HepG2 (cell line): ENCODE measurements around the gene CHST12. TPM values are rescaled to one million over a fixed set of nuclear protein-coding genes. Genes with fewer than 3 reads are reported as not detected.
A peak's percentile ranks its signal among the peaks of the same experiment; 100 is the strongest.

Experiments used
- BCL6 ChIP-seq: IDR thresholded peaks from 2 replicates; pipeline ENCODE4 v1.6.1; 2016; ENCODE audit warnings: missing genetic modification reagents, missing compliant biosample characterization
- ELF3 ChIP-seq: IDR thresholded peaks from 2 replicates; pipeline ENCODE4 v1.6.1; 2016; ENCODE audit warnings: missing genetic modification reagents, missing compliant biosample characterization
- ETV6 ChIP-seq: sonication (generic); formaldehyde crosslinking; conservative IDR thresholded peaks from 2 replicates; pipeline ENCODE4 v1.4.0; 2020; ENCODE audit warnings: missing genetic modification reagents
- HOXA3 ChIP-seq: sonication (generic); formaldehyde crosslinking; IDR thresholded peaks from 2 replicates; pipeline ENCODE4 v1.5.0; 2020; ENCODE audit warnings: missing genetic modification reagents
- JUN ChIP-seq: sonication (generic); formaldehyde crosslinking; IDR thresholded peaks from 2 replicates; pipeline ENCODE4 v1.4.0; 2020; ENCODE audit warnings: mild to moderate bottlenecking, missing genetic modification reagents
- MIER2 ChIP-seq: IDR thresholded peaks from 2 replicates; pipeline ENCODE4 v1.6.1; 2016; ENCODE audit warnings: missing biosample characterization, missing genetic modification reagents
- MIXL1 ChIP-seq: IDR thresholded peaks from 2 replicates; pipeline ENCODE4 v1.6.1; 2016
- MXD1 ChIP-seq: sonication (generic); formaldehyde crosslinking; IDR thresholded peaks from 2 replicates; pipeline ENCODE4 v1.4.0; 2020; ENCODE audit warnings: mild to moderate bottlenecking, missing genetic modification reagents
- NCOA2 ChIP-seq: sonication (generic); formaldehyde crosslinking; IDR thresholded peaks from 2 replicates; pipeline ENCODE4 v1.8.0; 2022; ENCODE audit warnings: inconsistent platforms
- SAP130 ChIP-seq: IDR thresholded peaks from 2 replicates; pipeline ENCODE4 v1.6.1; 2016; ENCODE audit warnings: low read depth
- SMARCE1 ChIP-seq: fragments of 450-650 bp; IDR thresholded peaks from 2 replicates; pipeline ENCODE4 v1.6.1; 2017; ENCODE audit warnings: borderline replicate concordance
- THAP8 ChIP-seq: sonication (generic); formaldehyde crosslinking; IDR thresholded peaks from 2 replicates; pipeline ENCODE4 v1.5.1; 2020; ENCODE audit warnings: missing genetic modification reagents, mild to moderate bottlenecking, borderline replicate concordance
- THYN1 ChIP-seq: sonication (generic); formaldehyde crosslinking; IDR thresholded peaks from 2 replicates; pipeline ENCODE4 v1.8.1; 2023; ENCODE audit warnings: low read depth, mild to moderate bottlenecking, moderate library complexity, missing genetic modification reagents, borderline replicate concordance
- ZKSCAN1 ChIP-seq: fragments of 150-350 bp; IDR thresholded peaks from 2 replicates; pipeline ENCODE4 v1.6.1; 2014; ENCODE audit warnings: low read length
- ZNF331 ChIP-seq: sonication (generic); formaldehyde crosslinking; IDR thresholded peaks from 2 replicates; pipeline ENCODE4 v1.4.0; 2020; ENCODE audit warnings: missing genetic modification reagents
- ZNF350 ChIP-seq: sonication (generic); formaldehyde crosslinking; IDR thresholded peaks from 2 replicates; pipeline ENCODE4 v1.4.0; 2020; ENCODE audit warnings: mild to moderate bottlenecking, low read depth, missing genetic modification reagents, borderline replicate concordance
- ZNF547 ChIP-seq: sonication (generic); formaldehyde crosslinking; IDR thresholded peaks from 2 replicates; pipeline ENCODE4 v1.5.1; 2020; ENCODE audit warnings: mild to moderate bottlenecking, missing genetic modification reagents
- ZNF674 ChIP-seq: sonication (generic); formaldehyde crosslinking; IDR thresholded peaks from 2 replicates; pipeline ENCODE4 v1.5.0; 2020; ENCODE audit warnings: low read depth, mild to moderate bottlenecking, missing genetic modification reagents
- ZNF7 ChIP-seq: IDR thresholded peaks from 2 replicates; pipeline ENCODE4 v1.6.1; 2016; ENCODE audit warnings: missing biosample characterization, missing genetic modification reagents
- ZNF891 ChIP-seq: sonication (generic); formaldehyde crosslinking; IDR thresholded peaks from 2 replicates; pipeline ENCODE4 v1.5.0; 2020; ENCODE audit warnings: mild to moderate bottlenecking, missing genetic modification reagents
- polyA plus RNA-seq, 8 experiments: library from polyadenylated mRNA; depleted of rRNA in 3 of 8; stranded (reverse) in 7 of 8; unstranded in 1 of 8; fragments of >200 nt; fragmentation: Illumina TruSeq in 4 of 8; extraction: Trizol in 4 of 8; gene quantifications; 2 replicates each; pipeline versions ENCODE4 v1.2.1 to v1.2.3, GENCODE V29; 2011 to 2016; ENCODE audit warnings: low read depth in 4 of 8, missing spikeins in 1 of 8, mixed read lengths in 1 of 8; ENCODE audit not compliant: insufficient read depth in 1 of 8
- total RNA-seq, 5 experiments: library from RNA; depleted of rRNA; stranded (reverse); fragments of >200 nt; fragmentation: Illumina TruSeq; extraction: Trizol; gene quantifications; 2 replicates each; pipeline ENCODE4 v1.2.3, GENCODE V29; 2016; ENCODE audit warnings: low read depth in 1 of 5
- TF ChIP-seq, protein P1 (sequence below): sonication (generic); formaldehyde crosslinking; IDR thresholded peaks from 2 replicates; pipeline ENCODE4 v1.5.0; 2020; ENCODE audit warnings: mild to moderate bottlenecking, missing genetic modification reagents
- TF ChIP-seq, protein P2 (sequence below): sonication (generic); formaldehyde crosslinking; IDR thresholded peaks from 2 replicates; pipeline ENCODE4 v1.8.1; 2023; ENCODE audit warnings: mild to moderate bottlenecking, missing genetic modification reagents
- TF ChIP-seq, protein P3 (sequence below): sonication (generic); formaldehyde crosslinking; IDR thresholded peaks from 2 replicates; pipeline ENCODE4 v1.8.0; 2022; ENCODE audit warnings: mild to moderate bottlenecking, missing genetic modification reagents

The CHST12 gene
- total and polyA plus RNA-seq, 2 of the 13 experiments (the other 11 are each of a cell fraction or from before 2014, with no cell fraction given) = 6.4 to 15.8 TPM

DNA sequence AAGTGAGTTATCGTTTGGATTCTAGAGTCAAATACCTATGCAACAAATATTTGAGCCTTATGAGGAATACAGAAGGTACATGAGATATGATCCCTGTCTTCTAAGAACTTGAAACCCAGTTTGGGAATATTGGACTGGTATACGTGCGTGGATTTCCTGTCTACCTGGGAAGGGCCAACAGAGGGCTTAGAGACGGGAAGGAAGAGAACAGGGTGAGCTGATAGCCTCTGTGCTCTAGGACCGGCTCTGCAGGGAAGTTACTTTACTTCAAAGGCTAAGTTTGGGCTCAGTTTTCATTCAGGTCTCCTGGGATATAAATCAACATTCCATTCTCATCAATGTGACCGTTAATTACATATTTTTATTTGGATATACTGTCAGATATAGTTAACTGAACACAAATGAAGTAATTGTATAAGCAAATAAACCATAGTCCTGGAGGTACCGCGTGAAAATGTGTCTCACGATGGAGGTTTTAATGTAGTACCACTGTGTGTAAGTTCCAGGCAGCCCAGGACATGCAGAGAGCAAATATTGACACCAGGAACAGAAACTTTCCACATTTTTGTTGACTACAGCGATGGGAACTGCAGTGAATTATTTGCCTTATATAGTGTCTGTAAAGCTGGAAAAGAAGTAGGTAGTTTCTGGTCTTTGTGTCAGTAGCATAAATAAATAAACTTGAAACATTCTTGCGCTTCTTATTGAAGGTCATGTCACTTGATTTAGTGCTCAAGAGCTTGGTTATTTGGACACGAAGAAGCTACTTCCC is 8.6 kb downstream of the CHST12 start (continued):
- TF ChIP-seq ETV6 (CRISPR knock-in tag) = no peak
- no peak for TF ChIP-seq JUN (CRISPR knock-in tag)
- TF ChIP-seq, protein P1, sequence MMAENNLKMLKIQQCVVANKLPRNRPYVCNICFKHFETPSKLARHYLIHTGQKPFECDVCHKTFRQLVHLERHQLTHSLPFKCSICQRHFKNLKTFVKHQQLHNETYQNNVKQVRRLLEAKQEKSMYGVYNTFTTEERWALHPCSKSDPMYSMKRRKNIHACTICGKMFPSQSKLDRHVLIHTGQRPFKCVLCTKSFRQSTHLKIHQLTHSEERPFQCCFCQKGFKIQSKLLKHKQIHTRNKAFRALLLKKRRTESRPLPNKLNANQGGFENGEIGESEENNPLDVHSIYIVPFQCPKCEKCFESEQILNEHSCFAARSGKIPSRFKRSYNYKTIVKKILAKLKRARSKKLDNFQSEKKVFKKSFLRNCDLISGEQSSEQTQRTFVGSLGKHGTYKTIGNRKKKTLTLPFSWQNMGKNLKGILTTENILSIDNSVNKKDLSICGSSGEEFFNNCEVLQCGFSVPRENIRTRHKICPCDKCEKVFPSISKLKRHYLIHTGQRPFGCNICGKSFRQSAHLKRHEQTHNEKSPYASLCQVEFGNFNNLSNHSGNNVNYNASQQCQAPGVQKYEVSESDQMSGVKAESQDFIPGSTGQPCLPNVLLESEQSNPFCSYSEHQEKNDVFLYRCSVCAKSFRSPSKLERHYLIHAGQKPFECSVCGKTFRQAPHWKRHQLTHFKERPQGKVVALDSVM (CRISPR knock-in tag) = 0 out of 2 replicates have a peak, but pooled peaks have one; percentile 20
- TF ChIP-seq, protein P2, sequence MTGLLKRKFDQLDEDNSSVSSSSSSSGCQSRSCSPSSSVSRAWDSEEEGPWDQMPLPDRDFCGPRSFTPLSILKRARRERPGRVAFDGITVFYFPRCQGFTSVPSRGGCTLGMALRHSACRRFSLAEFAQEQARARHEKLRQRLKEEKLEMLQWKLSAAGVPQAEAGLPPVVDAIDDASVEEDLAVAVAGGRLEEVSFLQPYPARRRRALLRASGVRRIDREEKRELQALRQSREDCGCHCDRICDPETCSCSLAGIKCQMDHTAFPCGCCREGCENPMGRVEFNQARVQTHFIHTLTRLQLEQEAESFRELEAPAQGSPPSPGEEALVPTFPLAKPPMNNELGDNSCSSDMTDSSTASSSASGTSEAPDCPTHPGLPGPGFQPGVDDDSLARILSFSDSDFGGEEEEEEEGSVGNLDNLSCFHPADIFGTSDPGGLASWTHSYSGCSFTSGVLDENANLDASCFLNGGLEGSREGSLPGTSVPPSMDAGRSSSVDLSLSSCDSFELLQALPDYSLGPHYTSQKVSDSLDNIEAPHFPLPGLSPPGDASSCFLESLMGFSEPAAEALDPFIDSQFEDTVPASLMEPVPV = no peak
- peak; percentile 65; the same call in 1 of the 2 replicates for TF ChIP-seq SAP130 (CRISPR knock-in tag)
- TF ChIP-seq ZNF350 (CRISPR knock-in tag) = no peak
- peak; percentile 61 for TF ChIP-seq MIXL1 (CRISPR knock-in tag)
- no peak for TF ChIP-seq MIER2 (CRISPR knock-in tag)
- no peak for TF ChIP-seq THAP8
- TF ChIP-seq ZNF7 (CRISPR knock-in tag) = no peak
- TF ChIP-seq ZNF331 = peak; percentile 34; the same call in 1 of the 2 replicates
- TF ChIP-seq, protein P3, sequence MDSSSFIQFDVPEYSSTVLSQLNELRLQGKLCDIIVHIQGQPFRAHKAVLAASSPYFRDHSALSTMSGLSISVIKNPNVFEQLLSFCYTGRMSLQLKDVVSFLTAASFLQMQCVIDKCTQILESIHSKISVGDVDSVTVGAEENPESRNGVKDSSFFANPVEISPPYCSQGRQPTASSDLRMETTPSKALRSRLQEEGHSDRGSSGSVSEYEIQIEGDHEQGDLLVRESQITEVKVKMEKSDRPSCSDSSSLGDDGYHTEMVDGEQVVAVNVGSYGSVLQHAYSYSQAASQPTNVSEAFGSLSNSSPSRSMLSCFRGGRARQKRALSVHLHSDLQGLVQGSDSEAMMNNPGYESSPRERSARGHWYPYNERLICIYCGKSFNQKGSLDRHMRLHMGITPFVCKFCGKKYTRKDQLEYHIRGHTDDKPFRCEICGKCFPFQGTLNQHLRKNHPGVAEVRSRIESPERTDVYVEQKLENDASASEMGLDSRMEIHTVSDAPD (CRISPR knock-in tag) = no peak
- TF ChIP-seq MXD1 = no peak
- TF ChIP-seq ZKSCAN1 = peak; percentile 88
- TF ChIP-seq ZNF891 = no peak
- TF ChIP-seq HOXA3 (CRISPR knock-in tag) = 0 out of 2 replicates have a peak, but pooled peaks have one; percentile 47
- TF ChIP-seq NCOA2 (CRISPR knock-in tag) = peak; percentile 43; the same call in 1 of the 2 replicates
- TF ChIP-seq THYN1 (CRISPR knock-in tag) = no peak
- no peak for TF ChIP-seq ZNF674 (CRISPR knock-in tag)
- no peak for TF ChIP-seq SMARCE1
- peak; percentile 47 for TF ChIP-seq ELF3 (CRISPR knock-in tag)
- TF ChIP-seq BCL6 (CRISPR knock-in tag) = peak; percentile 59; the same call in 1 of the 2 replicates
- no peak for TF ChIP-seq ZNF547
- TF ChIP-seq, all 625 proteins: peak for 75
